ENCODE data around the gene PLRG1.

- no peak for TF ChIP-seq EZH2phosphoT487 (IDR thresholded peaks at IDR 0.05; ENCODE audit: insufficient read depth, low read depth)
- TF ChIP-seq EZH2 (IDR thresholded peaks at IDR 0.05; ENCODE audit: insufficient read depth, poor library complexity, severe bottlenecking), result no peak
Measured at GRCh38 chr4:154492288-154492687, 57.9 kb downstream of the PLRG1 start.
